Caco-2 (cell line): ENCODE measurements around the gene MAP2K4. TPM values are rescaled to one million over a fixed set of nuclear protein-coding genes. Genes with fewer than 3 reads are reported as not detected.

Source experiments
- BruUV-seq: library from RNA; stranded (reverse); fragments of 400-500 nt; replicated peaks from 2 replicates; lab custom pipeline; 2021; lab: Mats Ljungman, UMichigan
- CTCF ChIA-PET: fragments of 300-600 bp; sonication (Branson Sonifier 250); formaldehyde crosslinking; loops from one replicate; lab custom pipeline; 2022; ENCODE audit warnings: antibody characterized with exemption; lab: Charles Lee
- POLR2A ChIA-PET: fragments of 300-600 bp; sonication (Branson Sonifier 250); formaldehyde crosslinking; loops from one replicate; lab custom pipeline; 2022; ENCODE audit warnings: antibody characterized with exemption; lab: Charles Lee
- DNase-seq, 2 experiments: peaks; one replicate each; pipeline versions ENCODE4 v3.0.0 to v3.0.0-alpha.2; 2020 to 2022
- H3K27me3 ChIP-seq: replicated peaks from 2 replicates; pipeline ENCODE4 v1.6.0; 2011; ENCODE audit warnings: low read length; ENCODE audit not compliant: control insufficient read depth, insufficient read depth
- H3K36me3 ChIP-seq: 2 replicates; pipeline ENCODE4 v1.5.1; 2011; ENCODE audit warnings: low read length; ENCODE audit not compliant: control insufficient read depth, insufficient read depth
- H3K4me1 ChIP-seq: fragments of 250-450 bp; sonication (Bioruptor Pico); 2 replicates; pipeline ENCODE4 v1.5.1; 2020; ENCODE audit warnings: mild to moderate bottlenecking
- H3K4me3 ChIP-seq: 2 replicates; pipeline ENCODE4 v1.5.1; 2011; ENCODE audit warnings: low read depth, mild to moderate bottlenecking, control low read depth, low read length
- H3K9me3 ChIP-seq: fragments of 250-450 bp; sonication (Bioruptor Pico); 2 replicates; pipeline ENCODE4 v1.5.1; 2020; ENCODE audit warnings: mild to moderate bottlenecking, moderate library complexity
- H3K27ac Mint-ChIP-seq: one replicate; pipeline ENCODE4 v1.8.0; 2022; ENCODE audit warnings: mixed read lengths; ENCODE audit not compliant: unreplicated experiment
- H3K27me3 Mint-ChIP-seq: one replicate; pipeline ENCODE4 v1.8.0; 2022; ENCODE audit warnings: mixed read lengths; ENCODE audit not compliant: insufficient read depth, unreplicated experiment
- H3K36me3 Mint-ChIP-seq: one replicate; pipeline ENCODE4 v1.8.0; 2022; ENCODE audit warnings: mild to moderate bottlenecking, mixed read lengths; ENCODE audit not compliant: insufficient read depth, unreplicated experiment
- H3K4me1 Mint-ChIP-seq: one replicate; pipeline ENCODE4 v1.8.0; 2022; ENCODE audit warnings: low read depth, mixed read lengths; ENCODE audit not compliant: unreplicated experiment
- H3K4me3 Mint-ChIP-seq: one replicate; pipeline ENCODE4 v1.8.0; 2022; ENCODE audit warnings: mild to moderate bottlenecking, moderate library complexity, mixed read lengths; ENCODE audit not compliant: unreplicated experiment
- H3K9me3 Mint-ChIP-seq: one replicate; pipeline ENCODE4 v1.8.0; 2022; ENCODE audit warnings: mixed read lengths; ENCODE audit not compliant: unreplicated experiment
- CTCF ChIP-seq, 2 experiments: fragments of 200-600 bp in 1 of 2; IDR thresholded peaks; 1 replicate in 1 of 2; 2 replicates in 1 of 2; pipeline versions ENCODE4 v1.5.1 to v1.8.0; 2011 to 2022; ENCODE audit warnings: antibody characterized with exemption in 1 of 2, control low read depth in 1 of 2, inconsistent platforms in 1 of 2, low read depth in 1 of 2, low read length in 1 of 2, mild to moderate bottlenecking in 1 of 2, moderate library complexity in 1 of 2; ENCODE audit not compliant: insufficient read depth in 1 of 2, severe bottlenecking in 1 of 2, unreplicated experiment in 1 of 2
- intact Hi-C: fragments of 100-400 bp; cut with micrococcal nuclease; formaldehyde crosslinking; loops from one replicate; pipeline ENCODE4 v1.10.0; 2022; ENCODE audit not compliant: unreplicated experiment
- total RNA-seq: library from RNA; stranded (reverse); gene quantifications from 2 replicates; pipeline ENCODE4 v1.2.3, GENCODE V29; 2022

The MAP2K4 gene
- total RNA-seq, 1 experiment from 2014 or later = 20.9 TPM

- DNase-seq = no peak
- Mint-ChIP-seq H3K4me3 (no peak overlapping the region), H3K27ac (no peak overlapping the region), H3K27me3 (no peaks in the 10 kb centered on the region), H3K36me3 (peaks cover 14% of the 10 kb centered on the region), H3K9me3 (no peaks in the 10 kb centered on the region), H3K4me1 (peaks cover 5% of the 10 kb centered on the region)
- Histone ChIP-seq H3K36me3 (no peaks in the 10 kb centered on the region), H3K4me1 (no peaks in the 10 kb centered on the region), H3K9me3 (no peaks in the 10 kb centered on the region), H3K27me3 (no peaks in the 10 kb centered on the region), H3K4me3 (no peak overlapping the region)
- POLR2A ChIA-PET = no interaction called here
- CTCF ChIA-PET = no interaction called here
- no TSS peak for BruUV-seq
- intact Hi-C loops = no loop called here
- TF ChIP-seq CTCF (IDR thresholded peaks at IDR 0.05; ENCODE audit: insufficient read depth in 1 of 2, low read depth in 1 of 2, low read length in 1 of 2, severe bottlenecking in 1 of 2, unreplicated experiment in 1 of 2) = no peak
Observed at GRCh38 chr17:12085076-12085949, 64.6 kb downstream of the MAP2K4 start.

DNA sequence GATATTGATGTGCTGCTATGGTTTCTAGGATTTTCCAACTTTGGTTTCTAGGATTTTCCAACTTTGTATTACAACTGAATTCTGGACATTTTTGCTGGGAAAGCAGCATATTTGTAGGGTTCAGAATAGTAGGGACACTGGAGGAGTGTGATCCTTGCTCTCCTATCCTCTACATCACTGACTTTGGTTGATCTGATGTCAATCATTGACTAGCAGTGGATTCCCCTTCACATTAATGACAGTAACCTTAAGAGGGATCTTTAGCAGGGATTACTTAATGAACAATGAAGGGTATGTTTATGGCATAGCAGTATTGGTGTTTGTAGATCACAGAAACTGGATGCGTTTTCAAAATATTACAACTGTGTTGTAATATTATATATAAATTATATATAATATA, 67.4 kb downstream of the MAP2K4 start:
- Histone ChIP-seq H3K36me3 (no peaks in the 10 kb centered on the region), H3K4me3 (no peak overlapping the region), H3K27me3 (no peaks in the 10 kb centered on the region), H3K4me1 (no peaks in the 10 kb centered on the region), H3K9me3 (no peaks in the 10 kb centered on the region)
- peaks cover 14% of the 10 kb centered on the region for H3K36me3 Mint-ChIP-seq
- CTCF ChIA-PET = no interaction called here
- H3K4me3 Mint-ChIP-seq = no peak overlapping the region
- no TSS peak for BruUV-seq
- H3K27ac Mint-ChIP-seq = no peak overlapping the region
- no peaks in the 10 kb centered on the region for H3K27me3 Mint-ChIP-seq
- no peaks in the 10 kb centered on the region for H3K9me3 Mint-ChIP-seq
- DNase-seq = no peak
- H3K4me1 Mint-ChIP-seq = peaks cover 5% of the 10 kb centered on the region
- intact Hi-C loops = no loop called here
- no peak for TF ChIP-seq CTCF (IDR thresholded peaks at IDR 0.05; ENCODE audit: insufficient read depth in 1 of 2, low read depth in 1 of 2, low read length in 1 of 2, severe bottlenecking in 1 of 2, unreplicated experiment in 1 of 2)
- POLR2A ChIA-PET = no interaction called here

- H3K27me3 ChIP-seq = no peaks in the 10 kb centered on the region
- H3K9me3 ChIP-seq = no peaks in the 10 kb centered on the region
- Mint-ChIP-seq H3K36me3 (peaks cover 14% of the 10 kb centered on the region), H3K27me3 (no peaks in the 10 kb centered on the region), H3K4me3 (no peak overlapping the region), H3K4me1 (peaks cover 5% of the 10 kb centered on the region), H3K27ac (no peak overlapping the region), H3K9me3 (no peaks in the 10 kb centered on the region)
- POLR2A ChIA-PET = no interaction called here
- no peak for TF ChIP-seq CTCF (IDR thresholded peaks at IDR 0.05; ENCODE audit: insufficient read depth in 1 of 2, low read depth in 1 of 2, low read length in 1 of 2, severe bottlenecking in 1 of 2, unreplicated experiment in 1 of 2)
- intact Hi-C loops = no loop called here
- no peak overlapping the region for H3K4me3 ChIP-seq
- no TSS peak for BruUV-seq
- CTCF ChIA-PET = no interaction called here
- no peaks in the 10 kb centered on the region for H3K4me1 ChIP-seq
- DNase-seq = no peak
- H3K36me3 ChIP-seq = no peaks in the 10 kb centered on the region
Observed at GRCh38 chr17:12089809-12090384, 69.2 kb downstream of the MAP2K4 start.
